Breast epithelium (tissue), 4 donors: Measurements from ENCODE around the gene POMGNT1. TPM values are rescaled to one million over a fixed set of nuclear protein-coding genes. Genes with fewer than 3 reads are reported as not detected.

Experiments
- DNase-seq, 2 donors: peaks; one replicate each; pipeline ENCODE4 v3.0.0-alpha.2; 2019; ENCODE audit warnings: low spot score in 2 of 2
- H3K27ac ChIP-seq, 2 donors: fragments of 200-600 bp; sonication (generic) in 1 of 2; one replicate each; pipeline ENCODE4 v1.5.1; 2016 to 2019; ENCODE audit warnings: mild to moderate bottlenecking in 1 of 2
- H3K27me3 ChIP-seq, 2 donors: fragments of 200-600 bp; sonication (generic) in 1 of 2; one replicate each; pipeline versions ENCODE4 v1.5.1 to v1.6.0; 2017 to 2019; ENCODE audit warnings: control low read depth in 1 of 2, mild to moderate bottlenecking in 1 of 2
- H3K36me3 ChIP-seq: fragments of 200-600 bp; one replicate; pipeline ENCODE4 v1.5.1; 2019
- H3K4me1 ChIP-seq, 2 donors: fragments of 200-600 bp; sonication (generic); one replicate each; pipeline ENCODE4 v1.5.1; 2016 to 2019; ENCODE audit warnings: control low read depth in 1 of 2
- H3K4me3 ChIP-seq, 3 donors: fragments of 200-600 bp; sonication (generic); 1 replicate in 2 of 3; 2 replicates in 1 of 3; pipeline ENCODE4 v1.5.1; 2016 to 2019; ENCODE audit warnings: mild to moderate bottlenecking in 3 of 3, moderate library complexity in 2 of 3
- H3K9me3 ChIP-seq, 2 donors: fragments of 200-600 bp; sonication (generic) in 1 of 2; one replicate each; pipeline ENCODE4 v1.5.1; 2016 to 2019; ENCODE audit warnings: control low read depth in 1 of 2
- CTCF ChIP-seq, 3 donors: fragments of 450-650 bp; IDR thresholded peaks; one replicate each; pipeline ENCODE4 v1.5.1; 2016 to 2017; ENCODE audit warnings: antibody characterized with exemption in 3 of 3, mild to moderate bottlenecking in 3 of 3, moderate library complexity in 3 of 3
- POLR2A ChIP-seq: fragments of 450-650 bp; IDR thresholded peaks from one replicate; pipeline ENCODE4 v1.6.1; 2016; ENCODE audit warnings: antibody characterized with exemption, mild to moderate bottlenecking, moderate library complexity
- POLR2AphosphoS5 ChIP-seq, 3 donors: sonication (generic); formaldehyde crosslinking; IDR thresholded peaks; one replicate each; pipeline ENCODE4 v1.6.1; 2017; ENCODE audit warnings: antibody characterized with exemption in 3 of 3
- intact Hi-C: fragments of 100-400 bp; cut with DNase I; formaldehyde crosslinking; loops from one replicate; pipeline ENCODE4 v1.15.1; 2023; ENCODE audit warnings: low total_unique reads
- total RNA-seq, 3 donors: library from RNA; depleted of rRNA; stranded (reverse); fragments of >200 nt; gene quantifications; one replicate each; pipeline ENCODE4 v1.1.0, GENCODE V29; 2016

Gene POMGNT1
- total RNA-seq, 3 donors from 2014 or later = 37.6 to 47.4 (median 42.3) TPM

DNA sequence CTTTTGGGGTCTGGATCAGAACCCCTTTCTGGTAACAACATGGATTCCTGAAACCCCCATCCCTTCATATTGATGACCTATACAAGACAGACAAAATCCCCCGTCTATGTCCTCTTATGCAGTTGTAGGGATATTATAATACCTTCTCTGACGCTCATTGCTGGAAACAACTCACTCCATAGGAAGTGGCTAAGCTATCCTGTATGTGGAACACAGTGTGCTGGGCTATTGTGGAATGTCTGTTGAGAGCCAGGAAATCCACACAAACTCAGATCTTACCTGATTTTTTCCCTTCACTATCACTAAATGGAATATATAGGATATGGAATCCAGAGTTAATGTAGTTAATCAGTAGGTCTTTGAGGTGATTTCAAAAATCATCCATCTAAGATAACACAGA is 48.1 kb downstream of the POMGNT1 start:
- TF ChIP-seq POLR2A = no peak
- peak in 2 of 3 donors; percentile 12 to 38 for TF ChIP-seq POLR2AphosphoS5 (IDR thresholded peaks at IDR 0.05)
- no peak for TF ChIP-seq CTCF (IDR thresholded peaks at IDR 0.05)
- DNase-seq = no peak
- intact Hi-C loops = no loop called here
- no peaks in the 10 kb centered on the region for H3K36me3 ChIP-seq
- no peak overlapping the region for H3K4me3 ChIP-seq
- H3K9me3 ChIP-seq = no peaks in the 10 kb centered on the region
- no peaks in the 10 kb centered on the region for H3K27me3 ChIP-seq
- peak overlapping the region; percentile 22 to 28 for H3K27ac ChIP-seq
- no peaks in the 10 kb centered on the region for H3K4me1 ChIP-seq

DNA sequence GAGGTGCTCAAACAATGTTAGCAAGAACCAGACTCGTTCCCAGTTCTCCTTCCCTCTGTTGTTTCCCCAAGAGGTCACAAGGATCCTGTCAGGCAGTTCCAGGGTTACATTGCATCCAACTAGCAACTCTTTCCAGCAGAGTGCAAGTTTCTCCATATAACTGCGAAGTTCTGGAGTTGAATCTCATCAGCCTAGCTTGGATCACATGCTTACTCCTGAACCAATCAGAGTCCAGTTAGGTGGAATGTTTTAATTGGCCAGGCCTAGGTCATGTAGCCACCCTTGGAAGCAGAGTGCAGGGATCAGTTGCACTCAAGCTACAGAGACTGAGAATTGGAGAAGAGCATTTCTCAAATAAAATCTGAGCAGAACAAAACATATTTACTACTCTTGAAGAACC is 49.9 kb downstream of the POMGNT1 start:
- intact Hi-C loops = loop anchor here (5.0 kb wide), 1 partner anchor 314 kb away; no protein-coding TSS in a partner anchor

More for the DNA sequence above, 49.9 kb downstream of the POMGNT1 start:
- DNase-seq = no peak
- TF ChIP-seq POLR2A (no peak), CTCF (IDR thresholded peaks at IDR 0.05) (no peak), POLR2AphosphoS5 (IDR thresholded peaks at IDR 0.05) (no peak)
- no peaks in the 10 kb centered on the region for H3K27me3 ChIP-seq
- no peaks in the 10 kb centered on the region for H3K36me3 ChIP-seq
- no peaks in the 10 kb centered on the region for H3K4me1 ChIP-seq
- no peak overlapping the region for H3K27ac ChIP-seq
- H3K4me3 ChIP-seq = no peak overlapping the region
- H3K9me3 ChIP-seq = no peaks in the 10 kb centered on the region

Other genes with a start within 250 kb of the POMGNT1 start
- 10 to 100 TPM; 17.9 to 80.3 (median 46.8) TPM for gene PIK3R3, start 65.8 kb downstream of the POMGNT1 start, total RNA-seq
- gene TSPAN1, start 23.3 kb downstream of the POMGNT1 start, total RNA-seq = 10 to 100 TPM in 1 of 3 donors, 1 to 10 TPM in 1, under 1 TPM in 1; 0.48 to 26.2 (median 8.9) TPM
- gene P3R3URF, start 21.9 kb downstream of the POMGNT1 start, total RNA-seq = not detected
- gene LURAP1, start 4.9 kb upstream of the POMGNT1 start, total RNA-seq = 1 to 10 TPM; 2.7 to 5.9 (median 4.2) TPM
- gene RAD54L, start 49.3 kb upstream of the POMGNT1 start, total RNA-seq = 1 to 10 TPM in 2 of 3 donors, not detected in 1; 1.8 to 4.9 TPM
- 10 to 100 TPM; 60.0 to 85.5 (median 69.2) TPM for gene LRRC41, start 105.2 kb upstream of the POMGNT1 start, total RNA-seq
- 100 to 1,000 TPM; 300 to 334 (median 301) TPM for gene UQCRH, start 105.3 kb upstream of the POMGNT1 start, total RNA-seq
- gene NSUN4, start 142.4 kb upstream of the POMGNT1 start, total RNA-seq = 10 to 100 TPM; 17.1 to 26.8 (median 22.9) TPM
- 10 to 100 TPM; 18.1 to 58.7 (median 38.3) TPM for gene FAAH, start 195.9 kb upstream of the POMGNT1 start, total RNA-seq